Activated CD4-positive, CD25-positive, alpha-beta regulatory T cell treated with anti-CD3 and anti-CD28 coated beads, Interleukin-2, amount 50 U/mL, for 24 hours (primary cell): ENCODE data around the gene NDRG3.
"Not testable (repeated sequence)": the region's sequence is repeated elsewhere in the genome, so short reads cannot be mapped to it uniquely, and the experiment has no call there.

Experiments
- ATAC-seq, 2 donors: fragments of 150-1000 bp; cut with Tn5 transposase; one replicate each; pipeline ENCODE4 v1.10.0; 2021; ENCODE audit warnings: mild to moderate bottlenecking in 1 of 2, moderate library complexity in 1 of 2

NDRG3 gene

DNA sequence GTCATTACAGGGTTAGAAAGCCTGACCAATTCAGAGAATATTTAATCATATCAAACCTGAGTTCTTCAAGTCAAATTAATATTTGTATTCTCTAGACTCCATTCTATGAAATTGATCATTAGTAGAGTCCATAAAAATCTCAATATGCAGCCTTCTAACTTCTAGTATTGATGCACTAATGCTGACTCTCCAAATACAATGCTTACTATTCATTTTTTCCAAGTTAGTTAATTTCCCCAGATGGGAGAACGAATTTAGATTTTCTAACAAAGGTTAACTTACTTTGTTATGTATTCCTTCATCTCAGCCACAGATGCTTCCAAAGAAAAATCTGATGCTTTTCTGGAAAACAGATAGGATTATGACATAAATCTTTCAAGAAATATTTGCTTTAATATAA, 12.4 kb upstream of the NDRG3 start:
- no peak for ATAC-seq

DNA sequence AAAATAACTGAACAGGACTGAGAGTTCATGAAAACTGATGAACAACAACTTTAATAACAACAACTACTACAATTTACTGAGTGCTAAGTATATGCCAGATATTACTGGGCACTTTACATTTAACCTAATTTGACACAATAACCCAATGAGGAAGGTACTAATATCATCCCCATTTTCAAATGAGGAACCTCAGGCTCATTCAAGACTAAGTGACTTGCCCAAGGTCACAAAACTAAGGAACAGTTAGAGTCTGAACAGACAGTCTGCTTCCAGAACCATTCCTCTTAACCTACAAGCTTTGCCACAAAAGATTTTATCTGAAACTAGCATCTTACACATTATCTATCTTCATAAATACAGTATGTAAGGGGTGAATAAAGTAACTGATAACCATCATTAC, 10.6 kb upstream of the NDRG3 start:
- no peak for ATAC-seq

DNA sequence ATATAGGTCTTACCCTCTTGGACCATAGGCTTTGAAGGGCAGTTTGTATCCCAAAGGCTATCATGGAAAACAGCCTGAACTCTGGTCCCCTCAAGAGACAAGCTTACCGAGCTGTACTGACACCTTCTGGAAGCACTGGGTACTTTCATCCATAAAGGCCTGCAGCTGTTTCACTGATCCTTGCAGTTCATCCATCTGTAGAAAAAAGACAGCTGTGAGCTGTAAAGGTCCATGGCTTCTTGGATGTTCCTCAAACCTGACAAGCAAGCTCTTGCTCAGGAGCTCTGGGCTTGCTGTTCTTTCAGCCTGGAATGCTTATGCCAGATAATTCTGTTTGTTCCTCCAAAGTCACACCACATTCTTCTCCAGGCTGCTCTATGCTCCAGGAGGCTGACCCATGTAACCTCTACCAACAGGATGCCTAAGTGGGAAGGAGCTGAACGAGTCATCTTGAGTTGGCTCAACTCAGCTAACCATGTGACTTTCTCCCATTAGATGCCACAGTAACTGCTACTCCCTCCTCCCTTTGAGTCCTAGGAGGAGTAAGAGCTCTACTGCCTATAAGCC, 8.8 kb upstream of the NDRG3 start:
- ATAC-seq, result peak in 1 of 2 donors; percentile 74

DNA sequence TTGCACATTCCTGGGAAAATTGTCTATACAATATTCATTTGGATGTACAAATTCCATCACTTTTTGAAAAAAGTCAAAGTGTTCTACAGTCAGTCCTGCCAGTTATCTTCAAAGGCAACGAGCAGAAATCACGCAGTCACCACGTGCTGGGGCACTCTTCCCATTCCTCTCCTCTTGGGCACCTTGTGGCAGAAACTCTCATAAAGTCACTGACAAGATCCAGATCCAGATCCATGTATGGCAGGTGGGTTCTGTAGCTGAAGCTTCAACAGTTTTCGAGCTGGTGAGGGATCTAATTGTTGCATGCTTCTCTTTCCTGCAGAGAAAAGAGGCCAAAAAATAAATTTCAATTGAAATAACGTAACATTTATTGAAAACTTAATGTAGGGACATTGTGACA, 6.7 kb upstream of the NDRG3 start:
- no peak for ATAC-seq

DNA sequence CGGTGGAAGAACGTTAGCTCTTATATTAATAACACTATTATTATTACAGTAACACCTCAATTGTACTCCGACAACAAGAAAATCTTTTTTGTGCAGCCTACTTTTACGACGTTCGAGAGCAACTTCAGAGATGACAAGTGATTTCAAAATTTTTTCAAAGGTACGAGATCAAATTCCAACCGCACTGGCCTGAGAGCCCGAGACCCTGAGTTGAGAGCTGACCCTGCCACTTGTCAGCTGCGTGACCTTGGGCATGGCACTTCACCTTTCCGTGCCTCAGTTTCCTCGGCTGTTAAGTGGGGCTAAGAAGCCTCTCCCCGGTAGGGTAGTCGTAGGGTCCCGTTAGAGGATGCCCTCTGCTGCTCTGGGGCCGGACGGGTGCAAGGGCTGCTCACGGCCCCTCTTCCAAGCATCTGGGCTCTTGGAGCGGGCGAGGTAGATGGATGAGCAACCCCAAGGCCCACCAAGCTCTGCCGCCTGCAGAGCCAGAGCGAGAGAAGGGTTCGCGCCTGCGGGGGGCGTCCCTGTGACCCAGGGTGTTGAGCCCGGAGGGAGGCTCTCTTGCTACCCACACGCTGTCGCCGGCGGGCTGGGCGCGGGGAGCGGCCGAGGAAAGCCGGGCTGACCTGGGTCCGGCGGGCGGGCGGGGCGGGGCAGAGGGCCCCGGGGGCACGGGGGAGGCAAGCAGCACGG, 510 bp downstream of the NDRG3 start:
- peak in 1 of 2 donors; percentile 39 for ATAC-seq

DNA sequence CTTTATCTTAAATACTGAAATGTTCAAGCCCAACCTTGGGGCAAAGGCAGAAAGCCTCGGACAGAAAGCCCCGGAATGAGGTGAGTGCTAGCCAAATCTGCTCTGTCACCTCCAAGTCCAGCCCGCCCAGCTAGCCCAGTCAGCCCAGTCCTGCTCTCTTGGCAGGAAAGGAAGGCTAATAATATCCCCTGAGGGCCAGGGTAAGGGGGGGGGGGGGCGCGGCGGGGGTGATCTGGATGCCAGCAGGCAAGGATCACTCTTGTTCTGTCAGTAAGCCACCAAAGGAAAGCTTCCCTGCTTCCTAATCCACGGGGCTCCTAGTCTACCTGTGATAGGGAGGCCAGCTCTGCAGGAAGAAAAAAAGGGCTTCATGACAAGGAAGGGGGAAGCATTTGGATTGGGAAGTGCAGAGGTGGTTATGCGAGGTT, 1.1 kb downstream of the NDRG3 start:
- no peak for ATAC-seq

DNA sequence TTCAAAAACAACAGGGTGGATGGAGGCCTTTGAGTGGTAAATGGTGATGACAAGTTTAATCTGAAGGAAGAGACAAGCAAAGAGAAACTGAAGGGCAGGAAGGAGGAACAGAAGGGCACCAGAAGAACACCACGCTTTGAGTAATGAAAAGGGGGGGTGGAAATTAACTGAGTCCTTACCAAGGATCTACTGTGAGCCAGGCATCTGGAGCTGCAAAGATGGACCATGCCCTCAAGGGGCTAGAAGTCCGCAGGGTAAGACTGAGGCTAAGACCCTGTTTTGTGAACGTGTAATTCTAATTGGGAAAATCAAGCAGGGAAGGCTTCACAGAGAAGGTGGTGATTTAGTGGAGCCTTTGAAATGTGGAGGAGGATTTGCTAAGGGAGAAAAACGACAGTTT, 1.6 kb downstream of the NDRG3 start:
- ATAC-seq, result no peak

DNA sequence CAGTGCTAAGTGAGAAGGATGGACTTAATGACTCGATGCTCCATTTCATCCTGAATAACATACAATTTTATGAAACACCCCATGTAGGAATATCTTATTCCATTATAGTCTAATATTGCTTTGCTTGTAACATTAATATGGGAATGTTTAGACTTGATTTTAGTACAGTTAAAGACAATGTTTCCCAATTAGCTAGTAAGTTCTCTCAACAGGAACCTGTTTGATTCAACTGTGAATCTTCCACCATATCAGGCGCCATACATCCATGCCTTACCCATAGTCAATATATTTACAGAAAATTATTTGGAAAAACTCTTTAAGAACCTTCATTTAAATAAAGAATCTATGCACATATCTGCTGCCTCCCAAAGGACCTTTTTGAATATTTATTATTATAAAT, 3.3 kb downstream of the NDRG3 start:
- ATAC-seq, result no peak

DNA sequence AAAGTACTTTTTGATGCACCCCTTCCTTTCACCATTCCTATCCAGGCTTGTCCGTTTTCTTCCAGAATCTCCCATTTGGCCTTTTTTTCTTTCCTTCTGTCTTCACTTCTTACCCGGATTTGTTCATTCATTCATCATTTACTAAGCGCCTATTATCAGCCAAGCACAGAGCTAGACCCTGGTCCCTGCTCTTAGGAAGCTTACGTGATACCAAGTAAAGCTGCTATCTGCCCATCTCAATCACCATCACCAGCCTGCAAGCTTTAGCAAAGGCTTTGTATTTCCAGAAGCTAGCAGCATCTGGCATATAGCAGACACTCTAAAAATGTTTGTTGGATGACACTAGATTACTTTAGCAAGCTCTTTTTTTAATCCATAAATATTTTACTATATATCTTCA, 4.8 kb downstream of the NDRG3 start:
- no peak for ATAC-seq

DNA sequence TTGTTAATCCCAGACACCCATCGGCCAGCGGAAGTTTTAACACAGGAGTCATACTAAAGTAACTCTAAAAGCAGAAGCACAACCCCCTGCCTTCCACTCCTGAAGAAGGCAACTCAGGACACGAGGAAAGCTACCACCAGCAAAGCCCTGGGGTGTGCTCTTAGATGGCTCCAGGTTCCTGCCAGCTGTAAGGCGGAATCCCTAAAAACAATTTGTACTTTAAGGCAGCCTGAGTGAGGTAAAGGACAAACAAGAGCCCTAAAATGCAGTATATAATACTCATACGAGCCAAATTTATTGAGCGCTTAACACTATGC, 8.7 kb downstream of the NDRG3 start:
- no peak for ATAC-seq

DNA sequence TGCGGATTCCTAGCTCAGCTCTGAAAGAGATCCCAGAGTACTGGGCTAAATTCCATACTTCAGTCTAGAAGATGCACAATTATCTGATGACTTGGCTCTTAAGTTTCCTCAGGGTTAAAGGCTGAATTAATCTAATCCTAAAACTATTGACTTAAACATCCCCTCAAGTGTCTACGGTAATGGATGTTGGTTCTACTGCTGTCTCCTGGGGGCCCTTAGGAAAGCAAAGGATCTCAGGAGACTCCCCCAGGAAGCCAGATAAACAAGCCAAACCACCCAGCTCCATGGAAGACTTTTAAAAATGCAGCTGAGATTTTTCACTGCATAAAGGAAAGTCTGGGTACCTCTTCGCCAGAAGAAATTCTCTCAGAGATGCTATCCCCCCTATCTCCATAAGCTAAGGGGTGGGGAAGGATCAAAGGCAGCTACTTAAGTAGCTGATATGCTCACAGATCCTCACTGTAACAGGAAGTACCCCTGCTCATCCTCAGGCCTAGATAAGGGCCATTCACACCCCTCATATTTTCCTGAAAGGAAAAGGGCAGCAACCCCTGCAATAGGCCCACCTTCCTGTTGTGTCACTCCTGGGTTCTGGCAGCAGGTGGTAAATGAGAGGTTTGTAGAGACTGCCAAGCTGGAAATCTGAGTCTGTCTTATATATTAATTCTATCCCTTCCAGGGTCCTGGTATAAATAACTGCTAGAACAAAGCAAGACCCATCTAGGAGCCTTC, 9.3 kb downstream of the NDRG3 start:
- ATAC-seq, result no peak

DNA sequence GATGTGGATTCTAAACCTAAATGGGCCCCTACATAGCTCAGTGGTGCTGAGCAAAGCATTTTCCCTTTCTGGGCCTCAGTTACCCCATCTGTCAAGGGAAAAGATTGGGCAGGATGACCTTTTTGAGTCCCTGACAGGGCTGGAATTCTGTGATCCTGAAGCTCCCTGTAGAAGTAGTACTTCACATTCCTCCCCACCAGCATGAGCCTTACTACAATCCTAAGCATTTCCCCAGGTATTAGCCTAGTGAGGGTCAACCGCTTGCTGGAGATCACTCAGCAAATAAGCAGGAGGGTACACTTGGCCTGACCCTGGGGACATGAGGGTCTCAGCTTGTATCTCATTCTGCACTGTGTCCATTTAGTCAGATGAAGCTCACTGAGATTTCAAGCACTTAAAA, 13.4 kb downstream of the NDRG3 start:
- no peak for ATAC-seq

DNA sequence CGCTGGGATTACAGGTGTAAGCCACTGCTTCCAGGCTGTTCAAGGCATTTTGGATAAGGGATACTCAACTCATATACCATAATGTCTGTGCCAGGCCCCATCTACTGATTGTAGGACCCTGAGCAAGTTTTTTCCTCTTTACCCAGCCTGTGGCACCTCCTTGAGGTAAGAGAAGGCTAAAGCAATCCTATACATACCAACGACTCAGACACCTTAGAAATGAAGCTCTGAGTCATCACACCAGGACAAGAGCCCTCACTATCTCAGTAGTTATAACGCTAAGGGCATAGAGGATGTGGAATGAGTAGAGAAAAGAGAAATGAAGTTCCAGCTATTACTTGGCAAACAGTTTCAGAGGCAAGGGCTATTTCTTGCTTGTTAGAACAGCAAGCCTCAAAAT, 16.9 kb downstream of the NDRG3 start:
- peak; percentile 69 to 75 for ATAC-seq

DNA sequence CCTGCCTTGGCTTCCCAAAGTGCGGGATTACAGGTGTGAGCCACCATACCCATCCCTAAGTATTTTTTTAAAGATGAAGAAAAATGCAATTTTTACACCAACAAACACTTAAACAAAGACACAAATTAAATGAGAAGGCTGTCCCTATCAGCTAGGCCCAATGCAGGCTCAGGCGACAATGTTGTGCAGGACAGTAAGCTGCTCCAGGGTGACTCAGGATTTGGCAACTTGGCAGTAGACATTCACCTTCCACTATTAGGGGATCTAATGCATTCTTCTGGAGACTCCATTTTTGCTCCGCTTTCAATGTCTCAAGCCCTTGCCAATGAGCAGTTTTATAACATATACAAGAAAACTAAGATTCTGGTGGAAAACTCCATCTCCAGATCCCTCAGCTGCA, 19.7 kb downstream of the NDRG3 start:
- ATAC-seq, result no peak

DNA sequence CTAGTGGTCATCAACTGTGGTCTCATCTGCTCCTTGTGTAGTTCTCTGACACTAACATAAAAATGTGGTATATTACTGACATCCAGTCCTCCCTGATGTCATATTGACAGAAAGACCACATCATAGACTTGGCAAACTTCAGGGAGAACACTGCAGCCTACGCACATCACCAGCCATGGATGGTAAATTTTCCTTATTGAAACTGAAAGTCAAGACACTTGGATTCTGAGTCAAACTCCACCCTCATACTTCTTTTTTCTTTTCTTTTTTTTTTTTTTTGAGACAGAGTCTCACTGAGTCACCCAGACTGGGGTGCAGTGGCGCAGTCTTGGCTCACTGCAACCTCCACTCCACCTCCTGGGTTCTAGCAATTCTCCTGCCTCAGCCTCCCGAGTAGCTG, 25.4 kb downstream of the NDRG3 start:
- ATAC-seq, result peak; percentile 70 to 80

DNA sequence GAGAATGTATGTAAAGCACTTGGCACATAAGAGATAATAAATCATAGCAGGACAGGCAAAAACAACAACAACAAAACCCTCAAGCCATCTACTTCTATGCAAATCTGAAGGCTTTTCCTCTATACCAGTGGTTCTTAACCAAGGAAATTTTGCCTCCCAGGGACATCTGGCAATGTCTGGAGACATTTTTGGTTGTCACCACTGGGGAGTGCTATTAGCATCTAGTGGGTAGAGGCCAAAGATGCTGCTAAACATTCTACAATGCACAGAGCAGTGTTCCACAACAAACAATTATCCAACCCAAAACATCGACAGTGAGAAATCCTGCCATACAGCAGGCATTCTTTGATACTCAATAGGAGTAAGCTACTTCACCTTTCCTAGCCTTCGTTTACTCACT, 28.2 kb downstream of the NDRG3 start:
- no peak for ATAC-seq

DNA sequence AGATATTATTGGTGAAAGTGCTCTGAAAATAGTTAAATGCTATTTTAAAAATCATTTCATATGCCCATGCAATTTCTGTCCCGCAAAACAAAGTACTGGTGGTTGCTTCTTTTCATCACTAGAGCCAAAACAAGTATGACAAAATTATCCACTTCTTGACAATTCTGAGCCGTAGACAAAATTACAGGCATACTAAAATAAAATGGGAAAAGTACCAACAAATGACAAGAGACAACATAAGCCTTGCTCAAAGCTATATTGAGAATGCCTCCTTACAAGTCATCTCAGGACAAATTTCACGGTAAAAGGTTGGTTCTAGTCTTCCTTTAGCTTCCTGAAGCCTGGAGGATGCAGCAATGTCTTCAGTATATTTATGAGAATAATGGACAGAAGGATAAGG, 28.9 kb downstream of the NDRG3 start:
- ATAC-seq, result no peak

DNA sequence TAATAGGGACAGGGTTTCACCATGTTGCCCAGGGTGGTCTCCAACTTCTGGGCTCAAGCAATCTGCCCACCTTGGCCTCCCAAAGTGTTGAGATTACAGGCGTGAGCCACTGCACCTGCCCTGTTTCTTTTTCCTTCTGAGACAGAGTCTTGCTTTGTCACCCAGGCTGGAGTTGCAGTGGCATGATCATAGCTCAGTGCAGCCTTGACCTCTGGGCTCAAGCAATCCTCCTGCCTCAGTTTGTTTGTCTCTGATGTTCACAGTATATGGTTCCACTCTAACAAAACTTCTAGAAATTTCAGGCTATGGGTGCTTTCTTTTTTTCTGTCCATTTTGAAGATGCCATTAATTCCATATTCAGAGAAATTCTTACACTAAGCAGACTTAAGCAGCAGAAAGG, 33.1 kb downstream of the NDRG3 start:
- ATAC-seq, result no peak

DNA sequence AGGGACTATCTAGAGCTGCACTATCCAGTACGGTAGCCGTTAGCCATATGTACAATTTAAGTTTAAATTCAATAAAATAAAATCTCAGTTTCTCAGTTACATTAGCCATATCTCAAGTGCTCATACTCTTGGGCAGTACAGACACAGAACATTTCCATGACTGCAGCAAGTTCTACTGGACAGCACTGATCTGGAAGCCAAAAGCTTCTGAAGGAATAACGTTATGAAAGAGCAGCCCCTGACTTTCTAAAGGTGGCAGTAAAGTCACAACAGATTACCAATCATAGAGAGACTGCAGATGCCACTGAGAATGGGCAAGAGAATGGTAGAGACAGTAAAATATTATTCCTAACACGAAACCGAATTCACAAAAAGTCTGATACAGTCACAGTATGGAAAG, 36.8 kb downstream of the NDRG3 start:
- no peak for ATAC-seq

DNA sequence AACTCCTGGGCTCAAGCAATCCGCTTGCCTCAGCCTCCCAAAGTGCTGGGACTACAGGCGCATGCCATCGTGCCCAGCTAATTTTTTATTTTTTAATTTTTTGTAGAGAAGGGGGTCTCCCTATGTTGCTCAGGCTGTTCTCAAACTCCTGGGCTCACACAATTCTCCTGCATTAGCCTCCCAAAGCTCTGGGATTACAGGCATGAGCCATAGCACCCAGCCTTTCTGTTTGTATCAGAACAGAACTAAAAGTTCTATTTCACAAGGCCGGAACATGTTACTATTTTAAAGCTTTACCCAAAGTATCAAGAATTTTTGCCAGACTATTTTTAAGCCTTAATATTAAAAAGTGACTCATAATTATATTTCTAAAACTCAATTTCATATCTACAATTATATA, 42.4 kb downstream of the NDRG3 start:
- ATAC-seq, result no peak

DNA sequence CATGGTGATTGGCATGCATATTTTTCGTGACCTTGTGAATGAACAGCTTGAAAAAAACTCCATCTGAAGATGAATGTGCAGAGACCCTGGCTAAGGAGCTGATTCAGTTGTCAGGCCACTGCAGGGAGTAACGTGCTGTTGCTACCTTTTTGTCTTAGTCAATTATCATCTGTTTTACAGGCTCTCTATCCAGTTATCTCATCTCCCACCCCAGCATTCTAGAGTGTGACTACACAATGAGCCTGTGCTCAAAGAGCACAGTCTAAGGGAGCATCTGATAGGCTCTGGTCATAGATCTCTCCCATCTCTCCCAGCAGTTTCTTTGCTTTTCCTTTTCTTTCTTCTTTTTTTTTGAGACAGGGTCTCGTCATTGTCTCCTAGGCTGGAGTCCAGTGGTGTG, 45.5 kb downstream of the NDRG3 start:
- ATAC-seq, result no peak

DNA sequence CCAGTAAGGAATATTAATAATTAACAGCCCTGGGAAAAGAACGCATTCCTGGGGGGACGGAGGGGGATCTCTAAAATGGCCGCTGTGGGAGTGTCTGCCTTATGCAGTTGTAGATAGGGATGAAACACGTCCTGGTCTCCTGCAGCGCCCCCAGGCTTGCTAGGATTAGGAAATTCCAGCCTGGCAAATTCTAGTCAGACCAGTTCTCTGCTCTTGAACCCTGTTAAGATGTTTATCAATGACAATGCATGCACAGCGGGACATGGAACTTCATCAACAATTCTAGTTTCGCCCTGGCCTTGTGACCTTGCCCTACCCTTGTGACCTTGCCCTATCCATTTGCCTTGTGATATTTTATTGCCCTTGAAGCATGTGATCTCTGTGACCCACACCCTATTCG, 50.4 kb downstream of the NDRG3 start:
- not testable (repeated sequence) for ATAC-seq

DNA sequence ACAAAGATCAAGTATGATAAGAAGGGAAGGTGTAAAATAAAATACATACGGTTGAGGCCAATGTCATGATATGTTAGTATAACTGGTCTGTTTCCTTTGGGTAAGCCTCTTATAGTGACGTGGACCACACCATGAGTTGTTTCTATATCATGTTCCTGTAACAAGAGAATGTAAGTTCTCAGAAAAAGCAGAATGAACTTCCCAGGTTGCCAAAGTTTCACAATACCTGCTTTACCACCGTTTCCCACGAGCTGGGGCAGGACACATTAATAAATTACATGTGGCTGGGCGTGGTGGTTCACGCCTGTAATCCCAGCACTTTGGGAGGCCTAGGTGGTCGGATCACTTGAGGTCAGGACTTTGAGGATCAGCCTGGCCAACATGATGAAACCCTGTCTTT, 57.3 kb downstream of the NDRG3 start:
- no peak for ATAC-seq

DNA sequence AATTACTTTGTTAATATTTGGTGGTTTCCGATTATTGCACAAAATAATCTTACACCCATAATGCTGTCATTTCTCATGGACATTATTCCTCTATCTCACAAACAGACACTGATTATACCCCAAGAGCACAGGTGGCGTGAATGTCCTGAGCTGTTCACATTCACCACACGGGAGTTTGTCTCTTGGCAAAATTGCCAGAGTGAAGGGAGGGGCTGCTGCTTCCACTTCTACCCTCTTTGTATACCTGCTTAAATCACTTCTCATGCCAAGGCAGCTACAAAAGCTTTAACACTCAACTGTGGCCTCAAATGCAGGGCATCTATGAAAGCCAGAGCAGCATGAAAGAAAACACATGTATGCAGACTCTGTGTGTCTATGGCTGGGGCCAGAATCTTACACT, 58.0 kb downstream of the NDRG3 start:
- ATAC-seq, result no peak

DNA sequence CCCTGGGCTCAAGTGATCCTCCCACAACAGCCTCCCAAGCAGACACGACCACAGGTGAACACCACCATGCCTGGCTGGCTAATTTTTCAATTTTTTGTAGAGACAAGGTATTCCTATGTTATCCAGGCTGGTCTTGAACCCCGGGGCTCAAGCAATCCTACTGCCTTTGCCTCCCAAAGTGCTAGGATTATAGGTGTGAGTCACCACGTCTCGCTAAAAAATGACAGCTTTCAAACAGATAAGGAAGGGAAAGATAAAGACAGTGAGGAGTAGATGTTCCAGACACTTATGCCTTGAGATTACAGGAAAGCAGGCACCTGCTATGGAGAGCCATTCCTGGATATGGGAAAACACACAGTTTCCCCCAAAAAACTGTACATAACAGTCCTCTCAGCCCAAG, 58.9 kb downstream of the NDRG3 start:
- no peak for ATAC-seq
